CD14-positive monocyte (primary cell): ENCODE results near the gene TUT7. TPM values are rescaled to one million over a fixed set of nuclear protein-coding genes. Genes with fewer than 3 reads are reported as not detected.
"Not testable (repeated sequence)": the region's sequence is repeated elsewhere in the genome, so short reads cannot be mapped to it uniquely, and the experiment has no call there.

Source experiments
- DNase-seq, 3 donors: peaks; one replicate each; pipeline ENCODE4 v3.0.0-alpha.2; 2011 to 2022
- H2AFZ ChIP-seq: 2 replicates; pipeline ENCODE4 v1.6.0; 2012; ENCODE audit warnings: mild to moderate bottlenecking, low read depth, low read length, inconsistent platforms; ENCODE audit not compliant: insufficient read depth, poor library complexity, severe bottlenecking
- H3K27ac ChIP-seq, 2 donors: 1 replicate in 1 of 2; 2 replicates in 1 of 2; pipeline ENCODE4 v1.5.1; 2012 to 2013; ENCODE audit warnings: low read length in 2 of 2, control low read depth in 1 of 2, inconsistent platforms in 1 of 2, low read depth in 1 of 2, mild to moderate bottlenecking in 1 of 2
- H3K27me3 ChIP-seq, 2 donors: one replicate each; pipeline versions ENCODE4 v1.6.0 to v1.6.1; 2011 to 2013; ENCODE audit warnings: low read length in 2 of 2; ENCODE audit not compliant: control insufficient read depth in 2 of 2, insufficient read depth in 2 of 2
- H3K36me3 ChIP-seq, 2 donors: replicated peaks in 1 of 2; 1 replicate in 1 of 2; 2 replicates in 1 of 2; pipeline versions ENCODE4 v1.5.1 to v1.6.1; 2012 to 2013; ENCODE audit warnings: low read length in 2 of 2, control low read depth in 1 of 2, inconsistent platforms in 1 of 2, mild to moderate bottlenecking in 1 of 2; ENCODE audit not compliant: insufficient read depth in 2 of 2, control insufficient read depth in 1 of 2
- H3K4me1 ChIP-seq, 2 donors: 1 replicate in 1 of 2; 2 replicates in 1 of 2; pipeline versions ENCODE4 v1.5.1 to v1.6.1; 2012 to 2013; ENCODE audit warnings: low read length in 2 of 2, control low read depth in 1 of 2, inconsistent platforms in 1 of 2, mild to moderate bottlenecking in 1 of 2, moderate library complexity in 1 of 2; ENCODE audit not compliant: insufficient read depth in 2 of 2, control insufficient read depth in 1 of 2
- H3K4me2 ChIP-seq: replicated peaks from 2 replicates; pipeline ENCODE3; 2012; ENCODE audit warnings: low read length, moderate library complexity, mild to moderate bottlenecking; ENCODE audit not compliant: poor library complexity, severe bottlenecking; ENCODE audit errors: extremely low read depth
- H3K4me3 ChIP-seq, 3 experiments: fragments of 200-600 bp in 1 of 3; sonication (generic) in 1 of 3; replicated peaks in 1 of 3; 1 replicate in 2 of 3; 2 replicates in 1 of 3; pipeline ENCODE4 v1.5.1; 2011 to 2013; ENCODE audit warnings: low read length in 3 of 3, mild to moderate bottlenecking in 3 of 3, control low read depth in 2 of 3, low read depth in 2 of 3, inconsistent platforms in 1 of 3, moderate library complexity in 1 of 3
- H3K79me2 ChIP-seq: 2 replicates; pipeline ENCODE4 v1.6.0; 2012; ENCODE audit warnings: mild to moderate bottlenecking, control low read depth, inconsistent platforms, low read length, moderate library complexity; ENCODE audit not compliant: insufficient read depth
- H3K9ac ChIP-seq: 2 replicates; pipeline ENCODE4 v1.6.0; 2017; ENCODE audit warnings: low read length, mild to moderate bottlenecking; ENCODE audit not compliant: insufficient read depth, poor library complexity, severe bottlenecking
- H3K9me3 ChIP-seq, 2 donors: replicated peaks in 1 of 2; 1 replicate in 1 of 2; 2 replicates in 1 of 2; pipeline versions ENCODE4 v1.5.1 to v1.6.1; 2012 to 2013; ENCODE audit warnings: low read length in 2 of 2, control low read depth in 1 of 2; ENCODE audit not compliant: control insufficient read depth in 1 of 2, insufficient read depth in 1 of 2
- H4K20me1 ChIP-seq: 2 replicates; pipeline ENCODE4 v1.6.0; 2012; ENCODE audit warnings: mild to moderate bottlenecking, low read length, control low read depth, moderate library complexity; ENCODE audit not compliant: insufficient read depth
- H3K27ac Mint-ChIP-seq, 7 donors: one replicate each; pipeline ENCODE4 v1.8.0; 2020; ENCODE audit warnings: mild to moderate bottlenecking in 7 of 7, mixed read lengths in 7 of 7, moderate library complexity in 6 of 7, inconsistent platforms in 2 of 7
- H3K27me3 Mint-ChIP-seq, 3 donors: one replicate each; pipeline ENCODE4 v1.8.0; 2021 to 2022; ENCODE audit warnings: low read depth in 3 of 3, mild to moderate bottlenecking in 3 of 3, mixed read lengths in 3 of 3, moderate library complexity in 3 of 3, inconsistent platforms in 1 of 3
- H3K36me3 Mint-ChIP-seq, 2 donors: one replicate each; pipeline ENCODE4 v1.8.0; 2020; ENCODE audit warnings: mixed read lengths in 2 of 2, inconsistent platforms in 1 of 2, mild to moderate bottlenecking in 1 of 2
- H3K4me1 Mint-ChIP-seq: one replicate; pipeline ENCODE4 v1.8.0; 2020; ENCODE audit warnings: mild to moderate bottlenecking, mixed read lengths
- H3K4me3 Mint-ChIP-seq, 2 donors: one replicate each; pipeline ENCODE4 v1.8.0; 2020; ENCODE audit warnings: mild to moderate bottlenecking in 2 of 2, mixed read lengths in 2 of 2, moderate library complexity in 1 of 2
- H3K9me3 Mint-ChIP-seq, 7 donors: one replicate each; pipeline ENCODE4 v1.8.0; 2020 to 2022; ENCODE audit warnings: mixed read lengths in 7 of 7, mild to moderate bottlenecking in 6 of 7, moderate library complexity in 6 of 7, inconsistent platforms in 2 of 7
- CTCF ChIP-seq: fragments of 200-600 bp; IDR thresholded peaks from one replicate; pipeline ENCODE4 v1.8.0; 2022; ENCODE audit warnings: antibody characterized with exemption, mild to moderate bottlenecking
- WGBS: methylation state at CpG from one replicate; pipeline ENCODE4 v1.1.5; 2013; ENCODE audit warnings: missing lambda C conversion rate; ENCODE audit not compliant: insufficient coverage; 5-methylcytosine and 5-hydroxymethylcytosine counted together
- intact Hi-C, 2 donors: fragments of 100-400 bp; cut with micrococcal nuclease; formaldehyde crosslinking; loops; one replicate each; pipeline versions ENCODE4 v1.15.0 to v1.15.1; 2023
- polyA plus RNA-seq, 3 donors: library from polyadenylated mRNA; depleted of rRNA in 1 of 3; unstranded in 2 of 3; stranded (reverse) in 1 of 3; fragments of 300-500 nt in 2 of 3; fragments of >200 nt in 1 of 3; fragmentation: Illumina TruSeq in 2 of 3; gene quantifications; 1 replicate in 2 of 3; 2 replicates in 1 of 3; pipeline ENCODE4 v1.2.3, GENCODE V29; 2012 to 2021

TUT7 gene
- polyA plus RNA-seq, 3 donors = 14.2 to 51.6 (median 27.9) TPM

- Histone ChIP-seq H3K4me2 (no peak overlapping the region), H3K9ac (no peak overlapping the region), H3K79me2 (no peaks in the 10 kb centered on the region), H3K36me3 (no peaks in the 10 kb centered on the region), H3K27me3 (peaks cover 0 to 3% of the 10 kb centered on the region in 2 donors), H4K20me1 (no peaks in the 10 kb centered on the region), H2AFZ (no peak overlapping the region), H3K9me3 (no peaks in the 10 kb centered on the region), H3K27ac (no peak overlapping the region), H3K4me3 (no peak overlapping the region), H3K4me1 (peaks cover 0 to 5% of the 10 kb centered on the region in 2 donors)
- Mint-ChIP-seq H3K27ac (peak overlapping the region in 3 of 7 donors; percentile 16 to 75 (median 55)), H3K27me3 (peaks cover 5 to 6% (median 5%) of the 10 kb centered on the region in 3 donors), H3K9me3 (peaks cover 5 to 15% (median 12%) of the 10 kb centered on the region in 7 donors), H3K36me3 (no peaks in the 10 kb centered on the region), H3K4me1 (peaks cover 5% of the 10 kb centered on the region), H3K4me3 (peak overlapping the region in 1 of 2 donors; percentile 46)
- intact Hi-C loops = no loop called here
- peak; percentile 32 to 48 (median 45) for DNase-seq
- 100% methylated on average over 4 of the region's 4 CpGs for WGBS
- TF ChIP-seq CTCF = no peak
These were observed 35.4 kb upstream of the TUT7 start for GRCh38 chr9:86389628-86390027.

- Mint-ChIP-seq H3K36me3 (no peaks in the 10 kb centered on the region), H3K27ac (no peak overlapping the region), H3K4me3 (no peak overlapping the region), H3K9me3 (peaks cover 5 to 29% (median 23%) of the 10 kb centered on the region in 7 donors), H3K27me3 (peaks cover 4 to 7% (median 6%) of the 10 kb centered on the region in 3 donors), H3K4me1 (peaks cover 5% of the 10 kb centered on the region)
- Histone ChIP-seq H3K27me3 (peaks cover 0 to 3% of the 10 kb centered on the region in 2 donors), H3K4me3 (no peak overlapping the region), H3K27ac (no peak overlapping the region), H3K9ac (no peak overlapping the region), H4K20me1 (no peaks in the 10 kb centered on the region), H3K36me3 (no peaks in the 10 kb centered on the region), H3K79me2 (no peaks in the 10 kb centered on the region), H2AFZ (no peak overlapping the region), H3K4me1 (peaks cover 0 to 5% of the 10 kb centered on the region in 2 donors), H3K9me3 (peaks cover 0 to 7% of the 10 kb centered on the region in 2 donors), H3K4me2 (no peak overlapping the region)
- TF ChIP-seq CTCF = no peak
- DNase-seq = no peak
- intact Hi-C loops = no loop called here
- WGBS = 100% methylated on average over 3 of the region's 3 CpGs
These were observed 33.2 kb upstream of the TUT7 start for GRCh38 chr9:86387376-86387775.

- H3K9ac ChIP-seq, H4K20me1 ChIP-seq, intact Hi-C loops, H3K27me3 ChIP-seq, H3K36me3 ChIP-seq, H3K27me3 Mint-ChIP-seq, H3K27ac ChIP-seq, H3K9me3 ChIP-seq, H3K4me3 ChIP-seq, H3K4me1 ChIP-seq, H3K4me1 Mint-ChIP-seq, H2AFZ ChIP-seq, H3K4me2 ChIP-seq, DNase-seq, H3K79me2 ChIP-seq, H3K36me3 Mint-ChIP-seq, H3K27ac Mint-ChIP-seq, H3K4me3 Mint-ChIP-seq: not testable (repeated sequence)
- peaks cover 14 to 35% (median 33%) of the 10 kb centered on the region in 7 donors for H3K9me3 Mint-ChIP-seq
- 100% methylated on average over 4 of the region's 11 CpGs for WGBS
These were observed 28.8 kb upstream of the TUT7 start for GRCh38 chr9:86383000-86383399.
